Lower leg skin (tissue), 4 donors: ENCODE results near the gene POU6F2. TPM values are rescaled to one million over a fixed set of nuclear protein-coding genes. Genes with fewer than 3 reads are reported as not detected.

Experiments used
- DNase-seq, 2 donors: peaks; one replicate each; pipeline ENCODE4 v3.0.0-alpha.2; 2019; ENCODE audit warnings: low spot score in 2 of 2
- H3K4me3 ChIP-seq: fragments of 200-600 bp; sonication (generic); 2 replicates; pipeline ENCODE4 v1.5.1; 2017; ENCODE audit warnings: mild to moderate bottlenecking, low read depth; ENCODE audit not compliant: poor library complexity, severe bottlenecking
- CTCF ChIP-seq, 3 donors: fragments of 450-650 bp; IDR thresholded peaks; one replicate each; pipeline ENCODE4 v1.5.1; 2016; ENCODE audit warnings: antibody characterized with exemption in 3 of 3, mild to moderate bottlenecking in 3 of 3, moderate library complexity in 2 of 3
- POLR2A ChIP-seq, 2 donors: fragments of 450-650 bp; IDR thresholded peaks; one replicate each; pipeline ENCODE4 v1.6.1; 2016 to 2017; ENCODE audit warnings: antibody characterized with exemption in 2 of 2, mild to moderate bottlenecking in 1 of 2, moderate library complexity in 1 of 2
- WGBS, 2 donors: methylation state at CpG; one replicate each; pipeline ENCODE4 v1.1.5; 2018; 5-methylcytosine and 5-hydroxymethylcytosine counted together
- intact Hi-C: fragments of 100-400 bp; cut with DNase I; formaldehyde crosslinking; loops from one replicate; pipeline ENCODE4 v1.15.0; 2023; ENCODE audit warnings: low total_unique reads
- total RNA-seq, 4 donors: library from RNA; depleted of rRNA; stranded (reverse); fragments of >200 nt; gene quantifications; one replicate each; pipeline ENCODE4 v1.1.0, GENCODE V29; 2016

Gene POU6F2
- total RNA-seq, 4 donors from 2014 or later = 0.36 TPM; not detected in 3

DNA sequence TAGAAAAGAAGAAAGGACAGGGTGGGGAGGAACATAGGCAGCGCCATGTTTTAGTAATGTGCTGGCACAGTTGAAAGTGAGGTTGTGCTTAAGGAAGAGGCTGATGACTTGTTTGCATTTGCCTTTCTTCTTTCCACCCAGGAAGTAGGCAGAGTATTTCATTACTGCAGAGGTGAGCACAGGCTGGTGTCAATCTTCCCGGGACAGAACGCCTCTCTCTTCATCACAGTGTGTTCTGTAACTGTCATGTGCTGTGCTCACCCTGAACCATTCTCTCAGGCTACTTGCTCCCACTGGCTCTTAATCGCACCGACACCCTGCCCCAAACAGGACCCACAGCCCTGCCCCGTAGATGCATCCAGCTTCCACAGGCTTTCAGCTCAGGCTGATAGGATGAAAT is 452.7 kb downstream of the POU6F2 start:
- no peak overlapping the region for H3K4me3 ChIP-seq
- no peak for DNase-seq
- intact Hi-C loops = no loop called here
- TF ChIP-seq POLR2A (IDR thresholded peaks at IDR 0.05) (no peak), CTCF (IDR thresholded peaks at IDR 0.05) (no peak)
- WGBS, 2 donors = 93 to 96% methylated on average over 6 of the region's 6 CpGs

DNA sequence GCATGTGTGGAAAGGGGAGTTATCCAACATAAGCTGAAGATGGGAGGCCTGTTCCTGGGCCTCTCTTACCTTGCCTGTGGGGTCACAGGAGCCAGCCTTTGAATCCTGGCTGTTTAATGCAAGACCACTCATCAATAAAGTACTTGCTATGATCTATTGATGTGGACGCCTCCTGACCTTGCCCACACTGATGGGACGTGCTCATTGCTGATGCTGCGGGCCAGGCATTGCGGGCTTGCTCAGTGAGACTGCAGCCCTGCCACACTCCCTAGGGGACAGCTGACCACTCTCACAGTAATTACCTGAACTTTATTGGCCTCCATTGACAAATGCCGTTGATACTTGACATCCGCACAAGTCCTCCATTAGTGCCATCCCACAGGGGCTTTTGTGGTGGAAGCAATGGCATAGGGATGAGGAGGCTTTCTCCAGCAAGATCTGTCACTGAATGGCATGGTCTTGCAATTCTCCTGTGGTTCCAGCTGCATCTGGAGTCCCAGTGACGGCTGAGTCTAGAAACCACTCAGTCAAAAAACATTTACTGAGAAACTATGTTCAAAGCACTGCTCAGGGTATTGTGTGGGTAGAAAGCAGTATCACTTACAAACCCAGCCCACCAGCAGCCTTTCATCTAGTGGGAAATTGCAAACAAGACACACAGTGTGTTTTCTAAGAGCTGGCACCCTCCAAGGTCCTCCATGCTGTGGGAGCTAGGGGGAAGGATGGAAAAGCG is 453.4 kb downstream of the POU6F2 start:
- TF ChIP-seq POLR2A (IDR thresholded peaks at IDR 0.05) (no peak), CTCF (IDR thresholded peaks at IDR 0.05) (no peak)

GRCh38 chr7:39432368-39432767 is 454.7 kb downstream of the POU6F2 start:
- intact Hi-C loops = no loop called here
- 53 to 85% methylated on average over 3 of the region's 3 CpGs for WGBS, 2 donors
- no peak overlapping the region for H3K4me3 ChIP-seq
- no peak for TF ChIP-seq POLR2A (IDR thresholded peaks at IDR 0.05)
- no peak for TF ChIP-seq CTCF (IDR thresholded peaks at IDR 0.05)
- no peak for DNase-seq

More for the DNA sequence above, 453.4 kb downstream of the POU6F2 start:
- no peak overlapping the region for H3K4me3 ChIP-seq
- no peak for DNase-seq
- intact Hi-C loops = no loop called here
- WGBS, 2 donors = 86 to 88% methylated on average over 7 to 8 of the region's 8 CpGs

DNA sequence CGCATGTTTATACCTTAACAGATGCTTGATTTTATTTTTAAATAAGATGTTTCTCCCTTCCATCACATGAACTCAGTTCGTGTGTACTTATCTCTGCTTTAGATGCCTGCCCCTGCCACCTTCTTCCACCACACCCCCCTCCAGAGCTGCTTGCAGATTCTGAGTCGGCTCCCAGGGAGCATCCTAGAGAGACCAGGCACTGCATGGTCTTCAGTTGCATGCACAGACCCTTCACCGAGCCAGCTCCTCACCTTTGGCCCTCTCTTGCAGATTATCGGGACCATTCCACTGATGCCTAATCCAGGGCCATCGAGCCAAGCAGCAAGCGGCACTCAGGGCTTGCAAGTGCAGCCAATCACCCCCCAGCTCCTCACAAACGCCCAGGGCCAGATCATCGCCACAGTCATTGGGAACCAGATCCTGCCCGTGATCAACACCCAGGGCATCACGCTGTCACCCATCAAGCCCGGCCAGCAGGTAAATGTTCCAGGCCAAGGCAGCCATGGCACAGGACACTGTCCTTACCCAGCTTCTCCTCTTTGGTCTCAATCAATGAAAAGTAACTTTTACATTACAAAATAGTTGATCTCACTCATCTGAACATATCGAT is 455.2 kb downstream of the POU6F2 start:
- TF ChIP-seq POLR2A (IDR thresholded peaks at IDR 0.05) (no peak), CTCF (IDR thresholded peaks at IDR 0.05) (no peak)
- 75 to 81% methylated on average over 13 of the region's 13 CpGs for WGBS, 2 donors
- H3K4me3 ChIP-seq = no peak overlapping the region
- no peak for DNase-seq
- intact Hi-C loops = no loop called here

GRCh38 chr7:39433550-39433949 is 455.8 kb downstream of the POU6F2 start:
- no peak overlapping the region for H3K4me3 ChIP-seq
- DNase-seq = no peak
- WGBS, 2 donors = 88 to 93% methylated on average over 1 of the region's 1 CpG
- no peak for TF ChIP-seq POLR2A (IDR thresholded peaks at IDR 0.05)
- TF ChIP-seq CTCF (IDR thresholded peaks at IDR 0.05) = no peak
- intact Hi-C loops = no loop called here
